HEK293 (cell line): ENCODE data around the gene TAF11.

Source experiments
- CTCF ChIA-PET: fragments of 350-600 bp; formaldehyde crosslinking; extraction: SDS; loops from one replicate; lab custom pipeline; 2021; ENCODE audit warnings: antibody characterized with exemption; lab: Yijun Ruan, JAX
- POLR2A ChIA-PET: fragments of 300-600 bp; formaldehyde crosslinking; extraction: SDS; loops from one replicate; lab custom pipeline; 2020; ENCODE audit warnings: antibody characterized with exemption, inconsistent platforms; lab: Yijun Ruan, JAX
- H3K27ac ChIP-seq: fragments of 200-500 bp; sonication (Bioruptor generic); 2 replicates; pipeline ENCODE4 v1.5.1; 2014; ENCODE audit warnings: low read depth, low read length, control low read depth, inconsistent platforms; ENCODE audit errors: extremely low read depth
- H3K36me3 ChIP-seq, 2 experiments: fragments of 200-500 bp in 1 of 2; sonication (Bioruptor generic) in 1 of 2; 1 replicate in 1 of 2; 2 replicates in 1 of 2; pipeline ENCODE4 v1.5.1; 2014 to 2017; ENCODE audit warnings: inconsistent platforms in 2 of 2, low read length in 2 of 2; ENCODE audit not compliant: control insufficient read depth in 2 of 2, insufficient read depth in 1 of 2
- H3K4me1 ChIP-seq: fragments of 200-500 bp; sonication (Bioruptor generic); 2 replicates; pipeline ENCODE4 v1.5.1; 2014; ENCODE audit warnings: mild to moderate bottlenecking, low read length, inconsistent platforms; ENCODE audit not compliant: control insufficient read depth, insufficient read depth
- H3K4me3 ChIP-seq: 2 replicates; pipeline ENCODE4 v1.5.1; 2011; ENCODE audit warnings: low read depth, mild to moderate bottlenecking, control low read depth, low read length, moderate library complexity
- H3K9me3 ChIP-seq: fragments of 200-500 bp; sonication (Bioruptor generic); 2 replicates; pipeline ENCODE4 v1.5.1; 2014; ENCODE audit warnings: low read depth, low read length, inconsistent platforms; ENCODE audit not compliant: control insufficient read depth, insufficient read depth
- PRDM1 ChIP-seq: fragments of 450-650 bp; formaldehyde crosslinking; IDR thresholded peaks from 2 replicates; pipeline ENCODE4; 2016; ENCODE audit warnings: missing biosample characterization, missing genetic modification characterization
- RBAK ChIP-seq: fragments of 450-650 bp; formaldehyde crosslinking; IDR thresholded peaks from 2 replicates; pipeline ENCODE4 v1.5.1; 2016; ENCODE audit warnings: missing biosample characterization, missing genetic modification characterization
- SETDB1 ChIP-seq: IDR thresholded peaks from one replicate; pipeline ENCODE4 v1.6.1; 2017; ENCODE audit warnings: mild to moderate bottlenecking, low read length, moderate library complexity, mixed read lengths; ENCODE audit not compliant: insufficient read length
- SP3 ChIP-seq: fragments of 450-650 bp; formaldehyde crosslinking; IDR thresholded peaks from 2 replicates; pipeline ENCODE4 v1.5.1; 2016; ENCODE audit warnings: missing biosample characterization, missing genetic modification characterization
- WT1 ChIP-seq: fragments of 450-650 bp; formaldehyde crosslinking; IDR thresholded peaks from 2 replicates; pipeline ENCODE4 v1.5.1; 2016; ENCODE audit warnings: missing biosample characterization, missing genetic modification characterization
- YY2 ChIP-seq: fragments of 450-650 bp; formaldehyde crosslinking; IDR thresholded peaks from 2 replicates; pipeline ENCODE4 v1.5.1; 2016; ENCODE audit warnings: missing biosample characterization, missing genetic modification characterization
- ZBTB10 ChIP-seq: fragments of 450-650 bp; formaldehyde crosslinking; IDR thresholded peaks from 2 replicates; pipeline ENCODE4 v1.5.1; 2016; ENCODE audit warnings: missing biosample characterization, missing genetic modification characterization
- ZBTB44 ChIP-seq: fragments of 450-650 bp; IDR thresholded peaks from 2 replicates; pipeline ENCODE4 v1.5.1; 2018; ENCODE audit warnings: missing biosample characterization, mild to moderate bottlenecking, missing genetic modification characterization
- ZBTB6 ChIP-seq: fragments of 450-650 bp; formaldehyde crosslinking; IDR thresholded peaks from 2 replicates; pipeline ENCODE4 v1.5.1; 2017; ENCODE audit warnings: missing biosample characterization, missing genetic modification characterization
- ZNF146 ChIP-seq: fragments of 450-650 bp; formaldehyde crosslinking; IDR thresholded peaks from 2 replicates; pipeline ENCODE4 v1.5.1; 2016; ENCODE audit warnings: missing biosample characterization, missing genetic modification characterization
- ZNF169 ChIP-seq: fragments of 450-650 bp; formaldehyde crosslinking; IDR thresholded peaks from 2 replicates; pipeline ENCODE4 v1.5.1; 2016; ENCODE audit warnings: missing biosample characterization, missing genetic modification characterization
- ZNF248 ChIP-seq: fragments of 450-650 bp; formaldehyde crosslinking; IDR thresholded peaks from 2 replicates; pipeline ENCODE4 v1.5.1; 2017; ENCODE audit warnings: missing biosample characterization, missing genetic modification characterization
- ZNF404 ChIP-seq: fragments of 450-650 bp; formaldehyde crosslinking; IDR thresholded peaks from 2 replicates; pipeline ENCODE4 v1.5.1; 2017; ENCODE audit warnings: missing biosample characterization, missing genetic modification characterization
- ZNF530 ChIP-seq: fragments of 450-650 bp; formaldehyde crosslinking; IDR thresholded peaks from 2 replicates; pipeline ENCODE4 v1.5.1; 2016; ENCODE audit warnings: low read depth, missing biosample characterization, missing genetic modification characterization
- ZNF548 ChIP-seq: fragments of 450-650 bp; formaldehyde crosslinking; IDR thresholded peaks from 2 replicates; pipeline ENCODE4 v1.5.1; 2016; ENCODE audit warnings: missing biosample characterization, missing genetic modification characterization
- ZNF626 ChIP-seq: fragments of 450-650 bp; sonication (Bioruptor Pico); formaldehyde crosslinking; IDR thresholded peaks from 2 replicates; pipeline ENCODE4 v1.5.1; 2018; ENCODE audit warnings: missing biosample characterization, missing genetic modification characterization, inconsistent platforms
- ZNF692 ChIP-seq: fragments of 450-650 bp; formaldehyde crosslinking; IDR thresholded peaks from 2 replicates; pipeline ENCODE4 v1.5.1; 2016; ENCODE audit warnings: missing biosample characterization, missing genetic modification characterization
- ZSCAN5A ChIP-seq: fragments of 450-650 bp; formaldehyde crosslinking; IDR thresholded peaks from 2 replicates; pipeline ENCODE4 v1.5.1; 2016; ENCODE audit warnings: missing biosample characterization, missing genetic modification characterization

Gene TAF11

GRCh38 chr6:34860776-34861175 is 27.1 kb downstream of the TAF11 start (continued):
- no peak for TF ChIP-seq ZBTB10

GRCh38 chr6:34859951-34860350 is 27.9 kb downstream of the TAF11 start:
- H3K36me3 ChIP-seq = peaks cover 32 to 72% of the 10 kb centered on the region in 2 experiments
- no peaks in the 10 kb centered on the region for H3K9me3 ChIP-seq
- CTCF ChIA-PET = interaction anchor here (0.6 to 1.2 kb wide), 2 partner anchors 17 to 324 kb away, joined by 3 to 6 read pairs; no protein-coding TSS in a partner anchor
- TF ChIP-seq ZNF692 (tag by site-specific recombination) (no peak), PRDM1 (tag by site-specific recombination) (no peak), ZNF548 (tag by site-specific recombination) (no peak), YY2 (tag by site-specific recombination) (no peak), WT1 (tag by site-specific recombination) (no peak), ZSCAN5A (no peak), ZNF146 (tag by site-specific recombination) (no peak), ZNF248 (tag by site-specific recombination) (no peak), ZBTB6 (tag by site-specific recombination) (no peak), ZNF404 (tag by site-specific recombination) (no peak), ZNF626 (no peak), SETDB1 (no peak), RBAK (tag by site-specific recombination) (no peak), ZBTB44 (tag by site-specific recombination) (no peak), SP3 (tag by site-specific recombination) (no peak), ZNF169 (no peak), ZNF530 (tag by site-specific recombination) (no peak)
- POLR2A ChIA-PET = interaction anchor here (0.8 kb wide), 1 partner anchor 164 kb away, joined by 3 read pairs; the partner anchor contains the start of gene ILRUN
- H3K27ac ChIP-seq = no peak overlapping the region
- H3K4me3 ChIP-seq = no peak overlapping the region
- H3K4me1 ChIP-seq = no peaks in the 10 kb centered on the region
